Endothelial cell (in vitro differentiated cells): ENCODE results near the gene CCNC. TPM values are rescaled to one million over a fixed set of nuclear protein-coding genes. Genes with fewer than 3 reads are reported as not detected.
A peak's percentile ranks its signal among the peaks of the same experiment; 100 is the strongest.

Experiments used
- DNase-seq: peaks from one replicate; pipeline ENCODE4 v3.0.0; 2021; ENCODE audit warnings: low spot score
- H3K27ac Mint-ChIP-seq: one replicate; pipeline ENCODE4 v1.8.0; 2021; ENCODE audit warnings: mixed read lengths, inconsistent platforms; ENCODE audit not compliant: unreplicated experiment
- H3K27me3 Mint-ChIP-seq: one replicate; pipeline ENCODE4 v1.8.0; 2021; ENCODE audit warnings: mild to moderate bottlenecking, moderate library complexity, mixed read lengths, inconsistent platforms; ENCODE audit not compliant: unreplicated experiment
- H3K36me3 Mint-ChIP-seq: one replicate; pipeline ENCODE4 v1.8.0; 2021; ENCODE audit warnings: mild to moderate bottlenecking, low read depth, mixed read lengths, inconsistent platforms; ENCODE audit not compliant: unreplicated experiment
- H3K4me1 Mint-ChIP-seq: one replicate; pipeline ENCODE4 v1.8.0; 2021; ENCODE audit warnings: mild to moderate bottlenecking, mixed read lengths, inconsistent platforms; ENCODE audit not compliant: unreplicated experiment
- H3K4me3 Mint-ChIP-seq: one replicate; pipeline ENCODE4 v1.8.0; 2021; ENCODE audit warnings: mild to moderate bottlenecking, mixed read lengths, inconsistent platforms; ENCODE audit not compliant: unreplicated experiment
- H3K9me3 Mint-ChIP-seq: one replicate; pipeline ENCODE4 v1.8.0; 2021; ENCODE audit warnings: mixed read lengths, inconsistent platforms; ENCODE audit not compliant: unreplicated experiment
- CTCF ChIP-seq: fragments of 200-600 bp; sonication (generic); IDR thresholded peaks from one replicate; pipeline ENCODE4 v1.5.0; 2021; ENCODE audit warnings: antibody characterized with exemption; ENCODE audit not compliant: unreplicated experiment
- total RNA-seq: library from RNA; stranded (reverse); fragmentation: NEBNext Ultra II Directional; extraction: Animal tissue kit (Norgen Biotek cat#: 25700); gene quantifications from one replicate; pipeline ENCODE4 v1.2.1, GENCODE V29; 2021; ENCODE audit not compliant: unreplicated experiment

Gene CCNC
- total RNA-seq, 1 donor from 2014 or later: 70.0 TPM

GRCh38 chr6:99530627-99531026 is 37.8 kb downstream of the CCNC start:
- Mint-ChIP-seq H3K9me3 (no peaks in the 10 kb centered on the region), H3K36me3 (no peaks in the 10 kb centered on the region), H3K4me1 (peaks cover 2% of the 10 kb centered on the region), H3K4me3 (no peak overlapping the region), H3K27ac (no peak overlapping the region), H3K27me3 (no peaks in the 10 kb centered on the region)
- DNase-seq: no peak
- TF ChIP-seq CTCF: no peak

GRCh38 chr6:99522531-99522930 is 45.9 kb downstream of the CCNC start:
- no peaks in the 10 kb centered on the region for H3K36me3 Mint-ChIP-seq
- H3K4me1 Mint-ChIP-seq: no peaks in the 10 kb centered on the region
- no peak overlapping the region for H3K4me3 Mint-ChIP-seq
- H3K27ac Mint-ChIP-seq: no peak overlapping the region
- no peaks in the 10 kb centered on the region for H3K9me3 Mint-ChIP-seq
- no peak for TF ChIP-seq CTCF
- H3K27me3 Mint-ChIP-seq: no peaks in the 10 kb centered on the region
- no peak for DNase-seq

- peak overlapping the region; percentile 96 for H3K4me3 Mint-ChIP-seq
- no peaks in the 10 kb centered on the region for H3K27me3 Mint-ChIP-seq
- H3K36me3 Mint-ChIP-seq: no peaks in the 10 kb centered on the region
- no peaks in the 10 kb centered on the region for H3K9me3 Mint-ChIP-seq
- DNase-seq: no peak
- H3K27ac Mint-ChIP-seq: peak overlapping the region; percentile 88
- no peak for TF ChIP-seq CTCF
- no peaks in the 10 kb centered on the region for H3K4me1 Mint-ChIP-seq
Observed at GRCh38 chr6:99521633-99522151, 46.8 kb downstream of the CCNC start.

- Mint-ChIP-seq H3K9me3 (no peaks in the 10 kb centered on the region), H3K27ac (peak overlapping the region; percentile 88), H3K36me3 (no peaks in the 10 kb centered on the region), H3K27me3 (peaks cover under 1% of the 10 kb centered on the region), H3K4me3 (peak overlapping the region; percentile 96), H3K4me1 (no peaks in the 10 kb centered on the region)
- peak; percentile 55 for TF ChIP-seq CTCF
- peak; percentile 84 for DNase-seq
Observed at GRCh38 chr6:99520855-99521632, 47.4 kb downstream of the CCNC start.

GRCh38 chr6:99519446-99519845 is 49.0 kb downstream of the CCNC start:
- Mint-ChIP-seq H3K9me3 (no peaks in the 10 kb centered on the region), H3K4me1 (peaks cover 4% of the 10 kb centered on the region), H3K27me3 (peaks cover 2% of the 10 kb centered on the region), H3K36me3 (no peaks in the 10 kb centered on the region), H3K4me3 (no peak overlapping the region), H3K27ac (no peak overlapping the region)
- no peak for DNase-seq
- no peak for TF ChIP-seq CTCF
